Measurements from ENCODE around the gene KDM2B. TPM values are rescaled to one million over a fixed set of nuclear protein-coding genes. Genes with fewer than 3 reads are reported as not detected.

The KDM2B gene
- total RNA-seq, 1 donor from 2014 or later: 19.8 TPM

GRCh38 chr12:121465921-121466793 lies 114.7 kb downstream of the KDM2B start:
- DNase-seq (ENCODE audit: low read depth in 2 of 2): peak in 1 of 2 donors; percentile 29

DNA sequence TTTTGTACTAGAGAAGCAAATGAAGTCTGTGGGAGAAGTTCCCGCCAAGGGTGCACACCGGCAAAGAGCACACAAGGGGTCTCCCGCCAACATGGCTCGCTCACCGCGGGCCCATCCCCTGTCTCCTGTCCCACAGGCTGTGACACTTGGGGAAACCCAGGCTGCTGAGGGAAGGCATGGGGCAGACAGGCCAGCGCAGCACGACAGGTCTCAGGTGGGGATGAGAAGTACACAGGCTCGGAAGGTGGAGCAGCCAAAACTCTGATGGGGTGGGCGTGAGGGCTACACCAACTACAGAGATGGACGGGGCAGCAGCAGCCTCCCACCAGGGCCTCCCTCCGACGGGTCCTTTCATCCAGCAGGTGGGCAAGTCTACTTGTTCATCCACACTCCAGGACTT lies 116.5 kb downstream of the KDM2B start:
- no peak for DNase-seq (ENCODE audit: low read depth in 2 of 2)

- no peak for DNase-seq (ENCODE audit: low read depth in 2 of 2)
Observed at GRCh38 chr12:121461048-121461447, 119.8 kb downstream of the KDM2B start.

DNA sequence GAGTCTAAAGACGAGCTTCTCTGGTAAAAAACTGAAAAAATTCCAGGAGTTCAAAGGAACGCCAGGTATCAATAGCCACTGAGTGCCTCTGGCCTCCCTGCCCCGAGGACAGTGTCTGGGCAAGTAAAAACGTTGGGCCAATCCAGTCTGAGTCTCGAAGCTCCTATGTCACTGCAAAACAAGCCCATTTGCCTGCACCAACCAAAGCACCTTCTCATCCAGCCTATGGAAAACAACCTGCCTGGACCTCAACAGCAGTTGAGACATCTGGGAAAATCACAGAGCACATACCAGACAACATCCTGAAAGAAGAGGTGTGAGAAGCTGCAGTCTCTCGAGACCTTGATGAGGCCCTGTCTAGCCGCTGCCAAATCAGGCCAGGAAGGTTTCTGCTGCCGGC lies 124.3 kb downstream of the KDM2B start:
- no peak for DNase-seq (ENCODE audit: low read depth in 2 of 2)

DNA sequence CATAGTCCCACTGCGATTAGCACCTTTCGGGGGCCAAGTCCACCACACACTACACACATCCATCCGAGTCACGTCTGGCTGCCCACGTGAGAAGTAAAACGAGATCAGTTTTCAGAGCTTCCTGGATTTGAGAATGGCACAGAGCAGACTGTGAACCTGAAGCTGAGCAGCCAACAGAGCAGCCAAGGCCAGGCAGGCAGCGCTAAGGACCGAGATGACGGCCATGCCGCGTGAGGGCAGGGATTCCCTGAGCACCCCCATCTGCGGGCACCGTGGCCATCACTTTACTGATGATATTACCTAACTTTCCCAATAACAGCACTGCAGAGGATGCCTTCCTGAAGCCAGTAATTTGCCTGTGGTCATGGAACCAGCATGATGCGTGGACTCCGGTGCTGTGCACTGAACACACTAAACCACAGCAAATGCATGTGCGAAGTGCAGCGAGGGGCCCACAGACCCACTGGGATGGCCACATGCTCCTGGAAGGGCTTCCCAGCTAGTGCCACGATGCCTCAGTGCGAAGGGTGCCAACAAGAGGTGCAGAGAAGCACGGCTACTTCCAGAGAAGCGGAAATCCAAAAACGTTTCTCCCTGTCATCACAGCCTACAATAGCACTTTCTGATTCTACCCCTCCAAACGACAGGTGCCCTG lies 124.9 kb downstream of the KDM2B start:
- no peak for DNase-seq (ENCODE audit: low read depth in 2 of 2)

GRCh38 chr12:121454921-121455320 lies 125.9 kb downstream of the KDM2B start:
- no peak for DNase-seq (ENCODE audit: low read depth in 2 of 2)

GRCh38 chr12:121453629-121454028 lies 127.2 kb downstream of the KDM2B start:
- DNase-seq (ENCODE audit: low read depth in 2 of 2): no peak

DNA sequence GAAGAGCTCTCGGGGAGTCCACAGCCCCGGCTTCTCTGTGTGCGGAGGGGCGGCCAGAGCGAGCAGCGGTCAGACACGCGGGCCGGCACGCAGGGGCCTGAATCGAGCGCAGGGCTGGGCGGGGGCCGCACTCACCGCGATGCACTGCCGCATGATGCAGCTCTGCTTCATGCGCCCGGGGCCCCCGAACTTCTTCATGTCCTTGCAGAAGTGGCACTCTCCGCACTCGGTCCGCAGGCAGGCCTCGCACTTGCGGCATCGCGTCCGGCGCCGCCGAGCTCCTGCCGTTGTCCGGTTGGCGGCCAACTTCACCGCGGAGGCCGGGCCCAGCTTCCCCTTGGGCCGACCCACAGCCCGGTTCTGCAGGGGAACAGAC lies 127.8 kb downstream of the KDM2B start:
- DNase-seq (ENCODE audit: low read depth in 2 of 2): no peak

GRCh38 chr12:121452340-121452984 lies 128.4 kb downstream of the KDM2B start:
- no peak for DNase-seq (ENCODE audit: low read depth in 2 of 2)

DNA sequence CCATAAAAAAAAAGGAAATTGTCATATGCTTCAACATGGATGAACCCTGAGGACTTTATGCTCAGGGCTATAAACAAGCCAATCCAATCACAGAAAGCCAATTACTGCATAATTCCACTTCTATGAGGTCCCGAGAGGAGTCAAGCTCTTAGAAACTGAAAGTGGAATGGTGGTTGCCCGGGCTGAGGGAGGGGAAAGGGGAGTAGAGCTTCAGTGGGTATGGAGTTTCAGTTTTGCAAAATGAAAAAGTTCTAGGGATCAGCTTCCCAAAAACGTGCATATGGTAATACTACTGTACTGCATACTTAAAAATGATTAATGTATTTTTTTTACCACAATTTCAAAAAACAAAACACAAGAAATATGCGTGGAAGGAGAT lies 128.9 kb downstream of the KDM2B start:
- DNase-seq (ENCODE audit: low read depth in 2 of 2): no peak

DNA sequence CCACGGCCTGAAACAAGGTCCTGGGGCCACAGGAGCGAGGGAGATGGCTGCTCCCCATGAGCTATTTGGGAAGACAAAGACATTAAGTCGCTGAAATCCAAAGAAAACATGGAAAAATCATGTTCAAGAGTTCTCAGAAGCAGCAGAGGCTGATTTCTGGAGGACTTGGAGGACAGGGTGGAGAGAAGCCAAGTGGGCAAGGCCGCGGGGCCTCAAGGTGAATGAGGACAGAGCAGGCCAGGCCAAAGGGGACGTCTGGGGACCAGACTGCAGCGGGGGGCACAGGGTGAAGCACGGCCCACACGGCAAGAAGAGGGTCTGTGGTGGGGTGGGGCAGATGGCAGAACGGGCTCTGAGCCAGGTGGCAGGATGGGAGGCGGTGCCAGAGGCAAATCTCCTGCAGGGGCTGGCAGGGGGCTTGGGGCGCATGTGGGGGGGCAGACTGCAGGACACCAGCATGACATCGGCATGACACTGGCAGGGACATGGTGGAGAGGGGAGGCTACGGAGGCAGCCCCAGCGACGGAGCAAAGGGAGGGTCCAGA lies 132.0 kb downstream of the KDM2B start:
- DNase-seq (ENCODE audit: low read depth in 2 of 2): no peak

- no peak for DNase-seq (ENCODE audit: low read depth in 2 of 2)
Observed at GRCh38 chr12:121446750-121447149, 134.1 kb downstream of the KDM2B start.

DNA sequence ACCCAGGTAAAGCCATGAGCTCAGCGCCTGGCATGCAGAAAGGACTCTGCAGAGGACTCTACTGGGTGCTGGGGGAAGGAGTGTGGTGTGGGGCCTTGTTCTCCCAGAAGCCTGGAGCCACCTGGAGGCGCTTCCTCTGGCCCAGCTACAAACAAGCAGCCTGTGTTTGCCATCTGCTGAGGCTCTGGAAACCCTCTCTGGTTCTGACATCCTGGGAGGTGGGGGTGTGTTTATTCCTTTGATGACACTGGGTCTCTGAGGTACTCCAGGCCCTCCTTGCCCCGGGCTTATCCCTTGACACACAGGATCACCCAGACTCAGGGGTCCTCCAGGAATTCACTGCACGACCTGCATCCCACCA lies 136.0 kb downstream of the KDM2B start:
- no peak for DNase-seq (ENCODE audit: low read depth in 2 of 2)

GRCh38 chr12:121443911-121444841 lies 136.6 kb downstream of the KDM2B start:
- no peak for DNase-seq (ENCODE audit: low read depth in 2 of 2)

DNA sequence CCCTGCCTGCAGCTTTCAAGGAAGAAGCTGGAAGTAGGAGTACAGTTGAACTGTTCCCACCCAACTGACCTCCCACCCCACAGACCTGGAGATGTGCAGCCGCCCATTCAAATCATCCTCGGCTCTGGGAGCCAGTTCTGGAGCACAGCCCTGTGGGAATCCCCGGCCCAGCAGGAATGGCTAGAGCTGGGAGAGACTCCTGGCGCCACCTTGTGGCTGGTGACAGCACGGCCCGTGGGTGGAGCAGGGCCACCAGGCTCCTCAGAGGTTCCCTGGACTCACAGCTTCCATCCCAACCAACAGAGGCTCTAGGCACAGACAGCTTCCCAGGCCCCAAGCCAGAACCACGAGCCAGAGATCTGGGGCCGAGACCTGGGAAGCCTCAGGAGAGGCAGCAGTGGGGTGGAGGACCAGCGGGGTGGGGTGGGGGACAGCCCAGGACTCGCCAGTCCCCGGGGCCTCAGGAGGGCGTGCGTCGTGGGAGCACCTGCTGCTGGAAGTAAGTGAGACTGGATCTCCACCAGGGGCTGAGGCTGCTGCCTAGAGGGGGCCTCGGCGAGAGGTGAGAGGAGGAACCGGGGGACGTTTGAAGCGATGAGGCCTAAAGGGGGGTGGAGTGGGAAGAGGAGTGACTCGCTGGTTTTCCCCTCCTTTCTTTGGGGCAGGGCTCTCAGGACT lies 137.5 kb downstream of the KDM2B start:
- peak; percentile 43 to 74 for DNase-seq (ENCODE audit: low read depth in 2 of 2)

GRCh38 chr12:121442028-121442948 lies 138.5 kb downstream of the KDM2B start:
- no peak for DNase-seq (ENCODE audit: low read depth in 2 of 2)

- no peak for DNase-seq (ENCODE audit: low read depth in 2 of 2)
Observed at GRCh38 chr12:121441555-121441954, 139.3 kb downstream of the KDM2B start.

DNA sequence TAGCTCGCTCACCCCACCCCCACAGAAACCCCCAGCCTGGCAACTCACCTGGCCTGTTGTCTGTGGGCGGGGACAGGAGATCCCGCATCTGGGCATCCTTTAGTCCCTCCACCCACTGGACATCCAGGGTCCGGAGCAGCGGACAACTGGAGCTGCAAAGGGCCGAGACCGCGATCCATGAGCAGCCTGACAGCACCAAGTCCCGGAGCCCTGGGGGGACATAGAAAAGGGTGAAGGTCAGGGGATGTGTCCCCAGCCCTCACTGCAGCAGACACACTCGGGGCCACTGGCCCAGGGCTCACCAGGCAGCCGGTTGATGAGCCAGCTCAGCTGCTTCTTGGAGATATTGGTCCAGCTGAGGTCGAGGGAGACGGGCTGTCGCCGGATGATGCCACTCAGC lies 140.1 kb downstream of the KDM2B start:
- no peak for DNase-seq (ENCODE audit: low read depth in 2 of 2)

- no peak for DNase-seq (ENCODE audit: low read depth in 2 of 2)
Observed at GRCh38 chr12:121439715-121440114, 141.1 kb downstream of the KDM2B start.

DNA sequence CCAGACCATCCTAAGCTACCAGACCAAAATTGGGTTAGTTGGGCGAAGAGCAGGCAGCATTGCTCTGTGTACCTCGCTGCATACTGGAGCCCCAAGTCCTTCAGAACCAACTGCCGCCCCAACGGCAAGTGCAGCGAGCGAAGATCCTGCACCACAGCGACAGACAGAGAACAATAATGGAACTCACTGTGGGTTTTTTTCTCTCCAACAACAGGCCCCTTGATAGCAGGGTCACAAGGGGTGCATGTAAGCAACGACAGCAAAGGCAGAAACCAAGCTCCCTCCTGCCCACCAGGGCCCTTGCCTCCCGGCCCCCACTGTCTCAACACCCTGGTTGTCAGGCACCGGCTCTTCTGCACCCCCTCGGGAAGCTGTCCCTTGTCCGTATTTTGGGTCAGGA lies 141.9 kb downstream of the KDM2B start:
- DNase-seq (ENCODE audit: low read depth in 2 of 2): no peak

All from dermis microvascular lymphatic vessel endothelial cell (primary cell).